Neural crest cell (in vitro differentiated cells): ENCODE data around the gene CYB561. TPM values are rescaled to one million over a fixed set of nuclear protein-coding genes. Genes with fewer than 3 reads are reported as not detected.

Experiments used
- DNase-seq: peaks from one replicate; pipeline ENCODE4 v3.0.0; 2021; ENCODE audit warnings: low read depth, mixed read lengths, low spot score
- H3K27ac Mint-ChIP-seq: one replicate; pipeline ENCODE4 v1.8.0; 2021; ENCODE audit warnings: mild to moderate bottlenecking, mixed read lengths; ENCODE audit not compliant: unreplicated experiment
- H3K27me3 Mint-ChIP-seq: 2 replicates; pipeline ENCODE4 v1.8.0; 2021; ENCODE audit warnings: low read depth, mild to moderate bottlenecking, mixed read lengths
- H3K36me3 Mint-ChIP-seq: 2 replicates; pipeline ENCODE4 v1.8.0; 2021; ENCODE audit warnings: low read depth, mild to moderate bottlenecking, mixed read lengths
- H3K4me1 Mint-ChIP-seq: 2 replicates; pipeline ENCODE4 v1.8.0; 2021; ENCODE audit warnings: mixed read lengths
- H3K4me3 Mint-ChIP-seq: one replicate; pipeline ENCODE4 v1.8.0; 2021; ENCODE audit warnings: mild to moderate bottlenecking, mixed read lengths
- H3K9me3 Mint-ChIP-seq: 2 replicates; pipeline ENCODE4 v1.8.0; 2021; ENCODE audit warnings: mixed read lengths
- total RNA-seq: library from RNA; stranded (reverse); gene quantifications from 2 replicates; pipeline ENCODE4 v1.2.1, GENCODE V29; 2021
- TF ChIP-seq, protein P1 (sequence below): fragments of 200-600 bp; sonication (generic); conservative IDR thresholded peaks from 2 replicates; pipeline ENCODE4 v1.5.0; 2021; ENCODE audit warnings: antibody characterized with exemption, mild to moderate bottlenecking

CYB561 gene
- total RNA-seq, 1 donor from 2014 or later, result 12.2 TPM

DNA sequence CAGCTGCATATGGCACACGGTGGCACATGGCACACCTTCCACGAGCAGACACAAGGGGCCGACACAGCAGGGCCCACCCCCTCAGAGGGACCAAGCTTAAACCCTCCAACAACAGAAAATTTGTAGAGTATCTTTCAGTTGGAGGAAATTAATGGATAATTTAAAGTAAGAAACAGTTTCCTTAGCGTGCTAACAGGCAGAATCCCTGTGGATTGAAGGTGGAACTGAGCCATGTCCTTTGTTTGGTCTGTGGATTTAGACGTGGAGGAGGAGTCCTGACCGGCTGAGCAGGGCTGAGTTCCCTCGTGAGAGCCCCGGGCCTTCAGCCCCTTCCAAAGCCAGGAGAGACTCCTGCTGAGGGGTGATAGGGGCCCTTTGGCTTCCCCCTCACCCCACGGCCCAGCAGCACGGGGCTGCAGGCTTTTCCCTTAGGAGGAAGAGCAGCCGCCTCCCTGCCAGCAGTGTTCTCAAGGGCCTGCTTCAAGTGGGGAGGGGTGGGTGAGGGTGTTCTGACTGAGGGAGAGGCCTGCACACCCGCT is 1.4 kb upstream of the CYB561 start:
- peak overlapping the region; percentile 38 for H3K4me3 Mint-ChIP-seq
- H3K27ac Mint-ChIP-seq, result no peak overlapping the region
- peaks cover 18% of the 10 kb centered on the region for H3K4me1 Mint-ChIP-seq
- TF ChIP-seq, protein P1, sequence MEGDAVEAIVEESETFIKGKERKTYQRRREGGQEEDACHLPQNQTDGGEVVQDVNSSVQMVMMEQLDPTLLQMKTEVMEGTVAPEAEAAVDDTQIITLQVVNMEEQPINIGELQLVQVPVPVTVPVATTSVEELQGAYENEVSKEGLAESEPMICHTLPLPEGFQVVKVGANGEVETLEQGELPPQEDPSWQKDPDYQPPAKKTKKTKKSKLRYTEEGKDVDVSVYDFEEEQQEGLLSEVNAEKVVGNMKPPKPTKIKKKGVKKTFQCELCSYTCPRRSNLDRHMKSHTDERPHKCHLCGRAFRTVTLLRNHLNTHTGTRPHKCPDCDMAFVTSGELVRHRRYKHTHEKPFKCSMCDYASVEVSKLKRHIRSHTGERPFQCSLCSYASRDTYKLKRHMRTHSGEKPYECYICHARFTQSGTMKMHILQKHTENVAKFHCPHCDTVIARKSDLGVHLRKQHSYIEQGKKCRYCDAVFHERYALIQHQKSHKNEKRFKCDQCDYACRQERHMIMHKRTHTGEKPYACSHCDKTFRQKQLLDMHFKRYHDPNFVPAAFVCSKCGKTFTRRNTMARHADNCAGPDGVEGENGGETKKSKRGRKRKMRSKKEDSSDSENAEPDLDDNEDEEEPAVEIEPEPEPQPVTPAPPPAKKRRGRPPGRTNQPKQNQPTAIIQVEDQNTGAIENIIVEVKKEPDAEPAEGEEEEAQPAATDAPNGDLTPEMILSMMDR, result no peak
- H3K9me3 Mint-ChIP-seq, result no peaks in the 10 kb centered on the region
- DNase-seq, result no peak
- H3K27me3 Mint-ChIP-seq, result peaks cover 14% of the 10 kb centered on the region
- no peaks in the 10 kb centered on the region for H3K36me3 Mint-ChIP-seq

GRCh38 chr17:63446753-63447470 is 806 bp upstream of the CYB561 start:
- Mint-ChIP-seq H3K27ac (no peak overlapping the region), H3K4me3 (peak overlapping the region; percentile 67), H3K9me3 (no peaks in the 10 kb centered on the region), H3K27me3 (peaks cover 15% of the 10 kb centered on the region), H3K36me3 (no peaks in the 10 kb centered on the region), H3K4me1 (peaks cover 20% of the 10 kb centered on the region)
- TF ChIP-seq, protein P1, result no peak
- DNase-seq, result no peak

- Mint-ChIP-seq H3K4me1 (peaks cover 26% of the 10 kb centered on the region), H3K27ac (no peak overlapping the region), H3K36me3 (no peaks in the 10 kb centered on the region), H3K27me3 (peaks cover 13% of the 10 kb centered on the region), H3K9me3 (no peaks in the 10 kb centered on the region), H3K4me3 (peak overlapping the region; percentile 78)
- TF ChIP-seq, protein P1, result no peak
- DNase-seq, result no peak
Observed at GRCh38 chr17:63445571-63445953, 544 bp downstream of the CYB561 start.

DNA sequence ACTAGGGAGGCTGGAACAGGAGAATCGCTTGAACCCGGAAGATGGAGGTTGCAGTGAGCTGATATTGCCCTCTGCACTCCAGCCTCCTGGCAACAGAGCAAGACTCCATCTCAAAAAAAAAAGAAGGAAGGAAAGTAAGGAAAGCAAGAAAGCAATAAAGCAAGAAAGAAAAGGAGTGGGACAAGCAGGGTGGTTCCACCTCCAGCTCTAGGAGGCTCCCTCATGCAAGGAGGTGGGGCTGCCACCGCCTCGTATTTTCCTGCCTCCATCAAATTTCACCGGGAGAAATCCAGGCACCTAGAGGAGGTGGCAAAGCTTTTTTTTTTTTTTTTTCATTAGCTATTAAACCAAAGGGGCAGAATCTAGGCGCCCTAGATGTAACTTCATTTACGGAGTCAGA is 1.0 kb downstream of the CYB561 start:
- Mint-ChIP-seq H3K27me3 (peaks cover 13% of the 10 kb centered on the region), H3K4me1 (peaks cover 27% of the 10 kb centered on the region), H3K4me3 (peak overlapping the region; percentile 78), H3K36me3 (no peaks in the 10 kb centered on the region), H3K27ac (no peak overlapping the region), H3K9me3 (no peaks in the 10 kb centered on the region)
- TF ChIP-seq, protein P1, result no peak
- DNase-seq, result no peak

DNA sequence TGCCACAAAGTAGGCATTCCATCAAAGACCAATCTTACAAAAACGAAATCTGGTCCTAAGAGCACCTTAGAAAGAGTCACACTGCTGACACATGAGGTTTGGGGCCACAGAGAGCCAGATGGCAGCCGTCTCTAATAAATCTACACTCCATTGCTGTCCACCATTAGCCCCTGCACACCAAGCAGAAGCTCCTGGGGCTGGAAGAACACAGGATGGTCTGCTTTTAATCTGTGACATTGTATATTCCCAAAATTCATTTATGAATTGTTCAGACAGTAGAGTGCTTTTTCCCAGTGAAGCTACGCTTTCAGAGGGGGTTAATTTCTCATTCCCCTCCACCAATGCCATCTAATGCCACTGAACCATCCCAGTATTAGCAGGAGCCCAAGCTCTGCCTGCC is 1.6 kb downstream of the CYB561 start:
- peaks cover 13% of the 10 kb centered on the region for H3K27me3 Mint-ChIP-seq
- H3K4me3 Mint-ChIP-seq, result peak overlapping the region; percentile 78
- no peaks in the 10 kb centered on the region for H3K36me3 Mint-ChIP-seq
- H3K9me3 Mint-ChIP-seq, result no peaks in the 10 kb centered on the region
- peaks cover 21% of the 10 kb centered on the region for H3K4me1 Mint-ChIP-seq
- no peak for DNase-seq
- H3K27ac Mint-ChIP-seq, result no peak overlapping the region
- TF ChIP-seq, protein P1, result no peak
